GM21526 (cell line): ENCODE measurements around the gene TP53RK.

Experiments used
- ATAC-seq: cut with Tn5 transposase; IDR thresholded peaks from one replicate; pipeline ENCODE4 v1.9.1; 2021; ENCODE audit warnings: moderate library complexity; ENCODE audit not compliant: unreplicated experiment, low FRiP score

The TP53RK gene

GRCh38 chr20:46708172-46708860 is 19.1 kb upstream of the TP53RK start:
- ATAC-seq = no peak

GRCh38 chr20:46706242-46706641 is 17.0 kb upstream of the TP53RK start:
- no peak for ATAC-seq

GRCh38 chr20:46705378-46705729 is 16.1 kb upstream of the TP53RK start:
- no peak for ATAC-seq

- ATAC-seq = no peak
These were observed 15.6 kb upstream of the TP53RK start for GRCh38 chr20:46704714-46705377.

- no peak for ATAC-seq
These were observed 14.2 kb upstream of the TP53RK start for GRCh38 chr20:46703435-46703834.

GRCh38 chr20:46702447-46703203 is 13.4 kb upstream of the TP53RK start:
- ATAC-seq = no peak

- no peak for ATAC-seq
These were observed 12.7 kb upstream of the TP53RK start for GRCh38 chr20:46701986-46702385.

GRCh38 chr20:46701556-46701955 is 12.3 kb upstream of the TP53RK start:
- no peak for ATAC-seq

- ATAC-seq = no peak
These were observed 11.8 kb upstream of the TP53RK start for GRCh38 chr20:46701057-46701456.

- no peak for ATAC-seq
These were observed 11.2 kb upstream of the TP53RK start for GRCh38 chr20:46700481-46700880.

- no peak for ATAC-seq
These were observed 10.6 kb upstream of the TP53RK start for GRCh38 chr20:46699651-46700359.

- ATAC-seq = no peak
These were observed 9.5 kb upstream of the TP53RK start for GRCh38 chr20:46698788-46699187.

- no peak for ATAC-seq
These were observed 7.6 kb upstream of the TP53RK start for GRCh38 chr20:46696791-46697279.

GRCh38 chr20:46695892-46696291 is 6.6 kb upstream of the TP53RK start:
- no peak for ATAC-seq

GRCh38 chr20:46694484-46694883 is 5.2 kb upstream of the TP53RK start:
- no peak for ATAC-seq

- no peak for ATAC-seq
These were observed 2.0 kb upstream of the TP53RK start for GRCh38 chr20:46691196-46691595.

- no peak for ATAC-seq
These were observed 1.2 kb upstream of the TP53RK start for GRCh38 chr20:46690219-46691106.

- ATAC-seq = no peak
These were observed 476 bp upstream of the TP53RK start for GRCh38 chr20:46689754-46690085.

- ATAC-seq = no peak
These were observed 828 bp downstream of the TP53RK start for GRCh38 chr20:46688151-46689081.
